ENCODE results near the gene TENM4. TPM values are rescaled to one million over a fixed set of nuclear protein-coding genes. Genes with fewer than 3 reads are reported as not detected.

The TENM4 gene
- total and polyA plus RNA-seq, 4 donors: 0.02 to 0.33 (median 0.14) TPM

GRCh38 chr11:79331203-79331901 lies 109.5 kb downstream of the TENM4 start:
- H3K27ac ChIP-seq (ENCODE audit: low read depth in 1 of 2, low read length in 2 of 2): no peak overlapping the region
- no peaks in the 10 kb centered on the region for H3K9me3 ChIP-seq (ENCODE audit: control insufficient read depth in 4 of 4, low read length in 3 of 4)
- no peak for DNase-seq (ENCODE audit: low spot score)
- no peak overlapping the region for H3K9ac ChIP-seq (ENCODE audit: low read depth in 1 of 2, low read length in 2 of 2)
- H3K27me3 ChIP-seq (ENCODE audit: control insufficient read depth in 4 of 4, insufficient read depth in 4 of 4, low read length in 3 of 4): no peaks in the 10 kb centered on the region
- no peaks in the 10 kb centered on the region for H3K36me3 ChIP-seq (ENCODE audit: control insufficient read depth in 4 of 4, insufficient read depth in 3 of 4, low read depth in 1 of 4, low read length in 3 of 4)
- no peak overlapping the region for H3K4me3 ChIP-seq (ENCODE audit: low read depth in 1 of 3, low read length in 3 of 3)
- 55% methylated on average over 5 of the region's 5 CpGs for WGBS
- H3K4me1 ChIP-seq (ENCODE audit: control insufficient read depth in 4 of 4, insufficient read depth in 4 of 4, low read length in 3 of 4): no peaks in the 10 kb centered on the region
- no peak for TF ChIP-seq RAD21 (IDR thresholded peaks at IDR 0.05)
- TF ChIP-seq GABPA (IDR thresholded peaks at IDR 0.05 in 1 of 2, conservative IDR thresholded peaks at IDR 0.05 in 1 of 2): no peak
- TF ChIP-seq RXRA (IDR thresholded peaks at IDR 0.05): no peak
- no peak for TF ChIP-seq CTCF (IDR thresholded peaks at IDR 0.05; ENCODE audit: low read depth, low read length, missing input control)
- TF ChIP-seq HNF4G (IDR thresholded peaks at IDR 0.05): no peak
- no peak for TF ChIP-seq NR2F2 (IDR thresholded peaks at IDR 0.05)
- TF ChIP-seq ATF3 (IDR thresholded peaks at IDR 0.05): no peak
- no peak for TF ChIP-seq REST (IDR thresholded peaks at IDR 0.05)
- TF ChIP-seq MAX (IDR thresholded peaks at IDR 0.05): no peak
- no peak for TF ChIP-seq FOXA2 (IDR thresholded peaks at IDR 0.05)
- no peak for TF ChIP-seq ZBTB33 (IDR thresholded peaks at IDR 0.05)
- no peak for TF ChIP-seq FOXA1 (IDR thresholded peaks at IDR 0.05)
- no peak for TF ChIP-seq HNF4A (conservative IDR thresholded peaks at IDR 0.05)
- TF ChIP-seq JUND (IDR thresholded peaks at IDR 0.05): no peak
- TF ChIP-seq TAF1 (conservative IDR thresholded peaks at IDR 0.05): no peak
- no peak for TF ChIP-seq SP1 (IDR thresholded peaks at IDR 0.05)
- TF ChIP-seq EGR1 (IDR thresholded peaks at IDR 0.05; ENCODE audit: low read depth in 2 of 2): no peak
- TF ChIP-seq YY1 (IDR thresholded peaks at IDR 0.05): no peak
